Ishikawa (cell line): ENCODE data around the gene ADAMTS5.

Source experiments
- CEBPB ChIP-seq: IDR thresholded peaks from 2 replicates; pipeline ENCODE4 v1.6.1; 2012
- CREB1 ChIP-seq: IDR thresholded peaks from 2 replicates; pipeline ENCODE4 v1.6.1; 2012; ENCODE audit warnings: low read depth
- EGR1 ChIP-seq: IDR thresholded peaks from 2 replicates; pipeline ENCODE4 v1.6.1; 2012
- EP300 ChIP-seq: IDR thresholded peaks from 2 replicates; pipeline ENCODE4 v1.6.1; 2012; ENCODE audit warnings: borderline replicate concordance
- FOXM1 ChIP-seq: IDR thresholded peaks from 2 replicates; pipeline ENCODE4 v1.6.1; 2012; ENCODE audit warnings: low read depth, borderline replicate concordance
- NFIC ChIP-seq: IDR thresholded peaks from 2 replicates; pipeline ENCODE4 v1.6.1; 2012
- RAD21 ChIP-seq: IDR thresholded peaks from 2 replicates; pipeline ENCODE4 v1.6.1; 2012; ENCODE audit warnings: low read depth
- TAF1 ChIP-seq: IDR thresholded peaks from 2 replicates; pipeline ENCODE4 v1.6.1; 2012; ENCODE audit warnings: low read depth, mild to moderate bottlenecking
- TCF12 ChIP-seq: IDR thresholded peaks from 2 replicates; pipeline ENCODE4 v1.6.1; 2012; ENCODE audit warnings: low read depth
- TEAD4 ChIP-seq: IDR thresholded peaks from 2 replicates; pipeline ENCODE4 v1.6.1; 2012
- YY1 ChIP-seq: IDR thresholded peaks from 2 replicates; pipeline ENCODE4 v1.6.1; 2012; ENCODE audit warnings: low read depth
- ZBTB7A ChIP-seq: IDR thresholded peaks from 2 replicates; pipeline ENCODE4 v1.6.1; 2012; ENCODE audit warnings: low read depth
- TF ChIP-seq, protein P1 (sequence below): IDR thresholded peaks from 2 replicates; pipeline ENCODE4 v1.6.1; 2012
- TF ChIP-seq, protein P2 (sequence below): IDR thresholded peaks from 2 replicates; pipeline ENCODE4 v1.6.1; 2012
- TF ChIP-seq, protein P3 (sequence below): IDR thresholded peaks from 2 replicates; pipeline ENCODE4 v1.6.1; 2012; ENCODE audit warnings: low read depth, mild to moderate bottlenecking

ADAMTS5 gene

DNA sequence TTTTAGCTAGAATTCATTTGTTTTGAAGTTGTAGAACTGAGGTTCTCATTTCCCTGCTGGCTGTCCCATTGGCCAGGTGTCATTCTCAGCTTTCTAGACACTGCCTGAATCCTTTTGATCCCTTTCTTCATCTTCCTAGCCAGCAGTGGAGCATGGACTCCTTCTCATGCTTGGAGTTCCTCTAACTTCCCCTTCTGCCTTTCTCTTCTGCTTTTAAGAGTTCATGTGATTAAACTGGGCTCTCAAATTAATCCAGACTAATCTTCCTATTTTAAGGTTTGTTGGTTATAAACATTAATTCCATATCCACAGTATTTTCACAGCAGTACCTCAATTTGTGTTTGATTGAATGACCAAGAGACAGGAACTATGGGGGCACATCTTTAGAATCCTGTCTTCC, 52.3 kb downstream of the ADAMTS5 start:
- no peak for TF ChIP-seq RAD21
- no peak for TF ChIP-seq CEBPB
- TF ChIP-seq, protein P1, sequence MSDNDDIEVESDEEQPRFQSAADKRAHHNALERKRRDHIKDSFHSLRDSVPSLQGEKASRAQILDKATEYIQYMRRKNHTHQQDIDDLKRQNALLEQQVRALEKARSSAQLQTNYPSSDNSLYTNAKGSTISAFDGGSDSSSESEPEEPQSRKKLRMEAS: no peak
- TF ChIP-seq NFIC: no peak
- TF ChIP-seq TAF1: no peak
- no peak for TF ChIP-seq ZBTB7A
- no peak for TF ChIP-seq TCF12
- TF ChIP-seq EP300: no peak
- TF ChIP-seq, protein P2, sequence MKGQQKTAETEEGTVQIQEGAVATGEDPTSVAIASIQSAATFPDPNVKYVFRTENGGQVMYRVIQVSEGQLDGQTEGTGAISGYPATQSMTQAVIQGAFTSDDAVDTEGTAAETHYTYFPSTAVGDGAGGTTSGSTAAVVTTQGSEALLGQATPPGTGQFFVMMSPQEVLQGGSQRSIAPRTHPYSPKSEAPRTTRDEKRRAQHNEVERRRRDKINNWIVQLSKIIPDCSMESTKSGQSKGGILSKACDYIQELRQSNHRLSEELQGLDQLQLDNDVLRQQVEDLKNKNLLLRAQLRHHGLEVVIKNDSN: no peak
- no peak for TF ChIP-seq CREB1
- TF ChIP-seq, protein P3, sequence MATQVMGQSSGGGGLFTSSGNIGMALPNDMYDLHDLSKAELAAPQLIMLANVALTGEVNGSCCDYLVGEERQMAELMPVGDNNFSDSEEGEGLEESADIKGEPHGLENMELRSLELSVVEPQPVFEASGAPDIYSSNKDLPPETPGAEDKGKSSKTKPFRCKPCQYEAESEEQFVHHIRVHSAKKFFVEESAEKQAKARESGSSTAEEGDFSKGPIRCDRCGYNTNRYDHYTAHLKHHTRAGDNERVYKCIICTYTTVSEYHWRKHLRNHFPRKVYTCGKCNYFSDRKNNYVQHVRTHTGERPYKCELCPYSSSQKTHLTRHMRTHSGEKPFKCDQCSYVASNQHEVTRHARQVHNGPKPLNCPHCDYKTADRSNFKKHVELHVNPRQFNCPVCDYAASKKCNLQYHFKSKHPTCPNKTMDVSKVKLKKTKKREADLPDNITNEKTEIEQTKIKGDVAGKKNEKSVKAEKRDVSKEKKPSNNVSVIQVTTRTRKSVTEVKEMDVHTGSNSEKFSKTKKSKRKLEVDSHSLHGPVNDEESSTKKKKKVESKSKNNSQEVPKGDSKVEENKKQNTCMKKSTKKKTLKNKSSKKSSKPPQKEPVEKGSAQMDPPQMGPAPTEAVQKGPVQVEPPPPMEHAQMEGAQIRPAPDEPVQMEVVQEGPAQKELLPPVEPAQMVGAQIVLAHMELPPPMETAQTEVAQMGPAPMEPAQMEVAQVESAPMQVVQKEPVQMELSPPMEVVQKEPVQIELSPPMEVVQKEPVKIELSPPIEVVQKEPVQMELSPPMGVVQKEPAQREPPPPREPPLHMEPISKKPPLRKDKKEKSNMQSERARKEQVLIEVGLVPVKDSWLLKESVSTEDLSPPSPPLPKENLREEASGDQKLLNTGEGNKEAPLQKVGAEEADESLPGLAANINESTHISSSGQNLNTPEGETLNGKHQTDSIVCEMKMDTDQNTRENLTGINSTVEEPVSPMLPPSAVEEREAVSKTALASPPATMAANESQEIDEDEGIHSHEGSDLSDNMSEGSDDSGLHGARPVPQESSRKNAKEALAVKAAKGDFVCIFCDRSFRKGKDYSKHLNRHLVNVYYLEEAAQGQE: no peak
- TF ChIP-seq TEAD4: no peak
- TF ChIP-seq FOXM1: no peak
- no peak for TF ChIP-seq EGR1
- no peak for TF ChIP-seq YY1

DNA sequence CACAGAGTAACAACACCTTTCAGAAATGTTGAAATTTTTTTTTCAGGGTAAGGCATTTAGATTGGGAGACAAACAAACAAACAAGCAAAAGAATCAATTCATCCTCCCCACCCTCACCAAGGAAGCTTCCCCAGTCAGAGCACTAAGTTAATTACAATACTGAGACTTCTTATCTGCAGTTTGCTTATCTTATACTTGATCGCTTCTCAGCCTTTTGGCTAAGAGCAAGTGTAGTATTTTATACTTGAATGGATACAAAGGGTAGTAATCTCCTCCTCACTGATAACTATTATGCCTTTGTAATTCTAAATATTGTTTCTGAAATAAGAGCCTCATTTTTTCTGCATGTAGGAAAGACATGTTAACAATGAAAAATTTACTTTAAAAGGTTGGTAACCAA, 54.4 kb downstream of the ADAMTS5 start:
- no peak for TF ChIP-seq EGR1

- no peak for TF ChIP-seq CEBPB
- peak; percentile 76 for TF ChIP-seq TEAD4
- TF ChIP-seq CREB1: no peak
- TF ChIP-seq YY1: no peak
- no peak for TF ChIP-seq ZBTB7A
- TF ChIP-seq, protein P2: no peak
- TF ChIP-seq RAD21: peak; percentile 37
- no peak for TF ChIP-seq NFIC
- TF ChIP-seq FOXM1: no peak
- no peak for TF ChIP-seq TCF12
- TF ChIP-seq, protein P1: no peak
- TF ChIP-seq, protein P3: no peak
- TF ChIP-seq EGR1: no peak
- TF ChIP-seq EP300: no peak
- TF ChIP-seq TAF1: no peak
These were observed 56.9 kb downstream of the ADAMTS5 start for GRCh38 chr21:26909972-26910371.

DNA sequence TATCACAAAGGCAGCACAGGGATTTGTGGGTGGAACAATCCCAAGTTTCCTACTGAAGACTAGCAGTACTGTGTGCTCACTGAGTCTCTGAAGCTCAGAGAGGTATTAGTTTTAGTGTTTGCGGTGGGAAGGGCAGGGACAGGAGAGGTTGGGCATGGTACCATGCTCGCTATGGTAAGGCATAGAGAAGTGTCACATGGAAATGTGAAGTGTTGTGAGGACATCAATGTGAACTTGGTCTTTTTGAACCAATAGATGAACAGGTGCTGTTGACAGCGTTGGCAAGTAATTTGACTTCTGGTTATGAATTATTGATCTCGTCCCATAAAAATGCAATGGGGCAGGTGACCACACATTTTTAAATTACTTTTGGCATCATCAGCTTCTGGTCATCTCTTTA, 65.9 kb downstream of the ADAMTS5 start:
- TF ChIP-seq YY1 (no peak), CEBPB (no peak), ZBTB7A (no peak)

DNA sequence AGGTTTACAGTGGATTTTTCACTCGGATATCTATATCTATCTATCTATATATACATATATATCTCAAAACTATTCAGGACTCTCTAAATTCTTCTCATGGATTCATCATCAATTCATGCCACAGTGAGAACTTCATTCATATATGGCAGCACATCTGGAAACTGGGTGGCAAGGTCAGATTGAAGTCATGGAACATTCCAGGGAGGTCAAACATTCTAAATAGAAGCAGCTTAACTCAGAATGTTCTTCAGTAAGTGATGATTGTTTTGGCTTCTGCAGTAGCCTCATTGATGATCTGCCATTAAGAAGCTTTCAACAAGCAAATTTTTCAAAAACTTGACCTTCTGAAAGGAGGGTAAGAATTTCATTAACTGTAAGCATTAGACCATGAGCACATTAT, 74.7 kb downstream of the ADAMTS5 start:
- TF ChIP-seq ZBTB7A (no peak), EGR1 (no peak), YY1 (no peak), TEAD4 (no peak), TCF12 (no peak), CREB1 (no peak), FOXM1 (no peak), RAD21 (no peak), NFIC (no peak), TAF1 (no peak), CEBPB (no peak)
- TF ChIP-seq, protein P3: no peak
- TF ChIP-seq, protein P1: no peak
